ENCODE measurements around the gene VCP.

Gene VCP

DNA sequence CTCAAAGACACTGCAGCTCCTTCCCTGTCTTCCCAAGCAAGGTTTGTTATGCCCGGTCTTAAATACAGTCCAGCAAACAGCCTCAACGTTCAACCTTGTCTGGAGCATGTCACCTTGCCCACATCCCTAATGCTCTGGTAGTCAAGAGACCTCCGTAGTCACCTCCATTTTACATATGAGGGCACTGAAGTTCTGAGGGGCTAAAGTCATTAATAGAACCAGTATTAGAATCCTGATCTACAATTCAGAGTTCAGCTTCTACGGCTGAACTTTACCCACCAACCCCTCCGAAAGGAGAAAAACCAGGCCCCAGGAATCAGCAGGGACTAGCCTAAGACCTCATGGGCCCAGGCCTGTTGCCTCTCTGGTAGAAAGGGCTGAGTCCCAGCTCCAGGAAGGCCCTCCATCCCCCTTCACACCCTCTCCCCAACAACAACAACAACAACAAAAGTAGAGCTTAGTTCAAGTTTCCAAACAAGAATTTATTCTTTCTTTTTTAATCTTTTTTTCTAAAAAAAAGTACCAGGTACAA lies 31.3 kb upstream of the VCP start:
- no peak for DNase-seq (ENCODE audit: low read depth in 2 of 2)

DNA sequence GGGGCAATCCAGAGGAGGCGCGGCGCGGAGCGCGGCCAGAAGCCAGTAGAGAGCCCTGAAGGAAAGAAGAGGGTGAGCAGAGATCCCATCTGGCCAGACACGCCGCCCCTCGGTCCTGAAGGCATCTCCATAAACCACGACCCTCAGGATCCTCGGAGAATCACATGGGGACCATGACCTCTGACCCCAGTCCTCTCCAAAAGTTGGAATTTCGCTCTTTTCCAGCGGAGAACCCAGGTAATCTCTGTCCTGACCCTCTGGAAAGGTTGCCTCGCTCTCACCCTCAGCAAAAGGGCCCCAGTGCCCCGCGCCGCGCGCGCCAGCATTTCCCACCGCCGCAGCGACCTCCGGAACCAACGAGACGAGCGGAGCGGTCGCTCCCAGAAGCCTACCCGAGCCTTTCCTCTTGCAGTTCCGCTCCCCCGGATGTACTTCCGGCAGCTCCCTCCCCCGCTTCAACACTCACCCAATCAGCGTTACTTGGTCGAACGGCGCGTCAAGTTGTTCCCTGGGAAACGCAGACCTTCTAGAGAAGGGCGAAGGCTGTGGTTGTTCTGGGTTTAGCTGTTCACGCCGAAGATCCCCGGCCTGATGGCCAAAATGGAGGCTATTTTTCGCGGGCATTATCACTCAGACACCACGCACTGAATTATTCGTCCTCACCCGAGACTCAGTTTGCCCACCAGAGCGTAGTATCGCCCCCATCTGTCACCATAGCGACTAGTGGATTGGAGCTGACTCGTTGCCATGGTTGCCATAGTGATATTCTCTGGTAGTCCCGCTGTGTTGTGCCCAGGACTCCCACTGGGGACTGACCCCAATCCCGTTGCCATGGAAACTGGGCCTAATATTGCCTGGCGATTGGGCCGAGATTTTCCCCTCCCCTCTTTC lies 30.6 kb upstream of the VCP start, which contains the start of gene STOML2:
Gene STOML2, minus strand, starts transcription at position 363 of the 891 bp plus-strand sequence. Its CDS starts 37 bp downstream, at position 326.
- DNase-seq (ENCODE audit: low read depth in 2 of 2): peak; percentile 87 to 88

DNA sequence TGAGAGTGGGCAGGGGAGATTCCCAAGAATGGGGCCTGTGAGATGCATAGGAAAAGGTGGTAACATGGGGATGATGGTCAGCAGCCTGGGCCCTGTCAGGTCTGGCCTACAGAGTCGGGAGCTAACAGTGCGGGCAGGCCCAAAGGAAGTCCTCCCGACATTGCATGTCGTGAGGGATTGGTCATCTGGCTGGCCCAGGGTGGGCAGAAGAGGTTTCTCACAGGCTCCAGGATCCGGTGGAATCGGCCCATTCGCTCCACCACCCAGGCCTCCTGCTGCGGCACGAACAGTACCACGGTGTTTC lies 30.0 kb upstream of the VCP start:
- no peak for DNase-seq (ENCODE audit: low read depth in 2 of 2)

DNA sequence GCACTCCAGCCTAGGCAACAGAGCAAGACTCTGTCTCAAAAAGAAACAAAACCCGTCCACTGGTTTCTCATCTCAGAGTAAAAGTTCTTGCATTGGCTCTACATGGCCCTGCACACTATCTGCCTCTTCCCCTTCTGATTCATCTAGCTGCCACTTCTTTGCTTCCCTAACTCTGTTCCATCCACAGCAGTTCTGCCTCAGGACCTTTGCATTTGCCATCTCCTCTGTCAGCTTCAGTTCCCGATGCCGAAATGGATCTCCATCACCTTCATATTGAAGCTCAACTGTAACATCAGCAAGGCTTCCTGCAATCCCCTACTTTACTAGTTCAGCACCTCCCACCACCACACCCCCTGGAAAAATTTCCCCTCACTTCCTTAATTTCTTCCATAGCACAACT lies 25.1 kb upstream of the VCP start:
- DNase-seq (ENCODE audit: low read depth in 2 of 2): no peak

DNA sequence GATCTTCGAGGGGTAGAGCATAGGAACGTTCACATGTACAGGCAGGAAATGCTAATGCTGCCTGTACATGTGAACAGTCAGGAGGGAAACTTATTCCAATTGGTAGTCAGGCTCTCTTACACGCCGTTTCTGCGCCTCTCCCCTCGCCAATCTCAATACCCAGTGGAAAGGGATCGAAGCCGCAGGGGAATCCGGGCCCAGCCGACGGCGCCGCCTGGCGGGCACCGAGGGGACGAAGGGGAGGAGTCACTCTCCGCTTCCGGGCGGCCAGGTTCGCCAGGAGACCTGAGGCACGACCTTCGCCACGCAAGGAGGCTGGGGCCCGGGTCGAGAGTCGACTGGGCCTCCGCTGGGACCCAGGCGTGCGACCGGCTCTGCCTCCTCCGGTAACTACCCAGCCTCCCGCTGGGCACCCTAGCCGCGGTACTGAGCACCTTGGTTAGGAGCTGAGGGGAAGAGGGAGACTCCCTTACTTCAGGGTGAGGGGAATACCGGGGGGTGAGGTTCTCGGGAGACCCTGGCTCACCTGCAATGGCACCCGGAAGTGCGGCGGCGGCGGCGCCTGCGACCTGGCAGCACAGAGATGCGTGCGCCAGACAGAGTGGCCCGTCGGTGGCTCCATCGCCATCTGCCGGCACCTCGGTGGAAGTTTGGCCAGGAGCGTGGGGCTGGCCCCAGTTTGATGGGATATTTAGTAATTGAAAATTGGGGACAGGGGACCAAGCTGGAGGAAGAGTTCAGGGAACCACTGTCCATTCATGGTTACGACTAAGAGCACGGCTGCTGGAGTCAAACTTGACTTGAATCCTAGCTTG lies 23.8 kb upstream of the VCP start, which contains the start of gene PIGO:
Gene PIGO, minus strand, starts transcription at position 557 of the 815 bp plus-strand sequence. CDS start 1,026 bp downstream, outside the sequence.
- peak; percentile 84 to 87 for DNase-seq (ENCODE audit: low read depth in 2 of 2)

DNA sequence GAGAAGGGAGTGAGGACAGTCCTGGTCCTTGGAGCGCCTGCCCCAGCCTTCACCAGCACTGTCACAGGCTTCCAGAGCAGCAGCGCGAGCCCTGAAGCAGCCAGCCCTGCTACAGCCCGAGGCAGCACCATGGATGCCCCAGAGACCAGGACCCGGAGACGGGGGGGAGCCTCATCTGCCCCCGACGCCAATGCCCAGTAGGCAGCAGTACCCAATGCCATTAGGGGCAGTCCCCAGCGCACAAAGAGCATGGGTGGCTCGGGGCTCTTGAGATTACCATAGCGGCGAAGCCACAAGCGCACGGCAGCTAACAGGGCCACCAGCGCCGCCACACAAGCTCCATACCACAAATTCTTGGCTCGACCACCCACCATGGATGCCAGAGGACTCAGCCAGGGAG lies 19.1 kb upstream of the VCP start:
- DNase-seq (ENCODE audit: low read depth in 2 of 2): no peak

DNA sequence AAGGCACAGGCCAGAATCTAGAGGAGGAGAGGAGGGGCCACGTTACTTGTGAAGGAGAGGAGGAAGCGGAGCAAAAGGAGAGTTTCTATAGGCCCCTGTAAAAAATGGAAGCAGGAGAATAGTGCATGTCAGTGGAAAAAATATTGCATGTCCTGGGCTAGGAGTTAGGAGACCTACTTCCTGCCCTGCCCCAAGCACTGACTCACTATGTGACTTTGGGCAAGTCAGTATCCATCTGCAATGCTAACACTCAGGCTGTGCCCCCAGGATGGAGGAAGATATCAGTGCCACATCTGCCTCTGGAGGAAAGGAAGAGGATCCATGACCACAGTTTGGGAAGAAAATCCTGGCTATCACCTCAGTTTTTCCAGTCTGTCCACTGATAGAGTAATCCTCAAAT lies 17.0 kb upstream of the VCP start:
- DNase-seq (ENCODE audit: low read depth in 2 of 2): no peak

DNA sequence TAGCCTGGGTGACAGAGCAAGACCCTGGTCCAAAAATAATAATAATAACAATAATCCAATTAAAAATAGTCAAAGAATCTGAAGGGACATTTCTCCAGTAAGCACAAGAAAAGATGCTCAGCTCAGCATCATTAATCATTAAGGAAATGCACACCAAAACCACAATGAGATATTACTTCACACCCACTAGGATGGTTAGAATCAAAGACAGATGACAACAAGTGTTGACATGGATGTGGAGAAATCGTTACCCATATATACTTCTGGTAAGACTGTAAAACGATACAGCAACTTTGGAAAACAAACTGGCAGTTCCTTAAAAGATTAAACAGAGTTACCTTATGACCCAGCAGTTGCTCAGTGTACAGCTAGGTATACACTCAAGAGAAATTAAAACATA lies 12.7 kb upstream of the VCP start:
- no peak for DNase-seq (ENCODE audit: low read depth in 2 of 2)

DNA sequence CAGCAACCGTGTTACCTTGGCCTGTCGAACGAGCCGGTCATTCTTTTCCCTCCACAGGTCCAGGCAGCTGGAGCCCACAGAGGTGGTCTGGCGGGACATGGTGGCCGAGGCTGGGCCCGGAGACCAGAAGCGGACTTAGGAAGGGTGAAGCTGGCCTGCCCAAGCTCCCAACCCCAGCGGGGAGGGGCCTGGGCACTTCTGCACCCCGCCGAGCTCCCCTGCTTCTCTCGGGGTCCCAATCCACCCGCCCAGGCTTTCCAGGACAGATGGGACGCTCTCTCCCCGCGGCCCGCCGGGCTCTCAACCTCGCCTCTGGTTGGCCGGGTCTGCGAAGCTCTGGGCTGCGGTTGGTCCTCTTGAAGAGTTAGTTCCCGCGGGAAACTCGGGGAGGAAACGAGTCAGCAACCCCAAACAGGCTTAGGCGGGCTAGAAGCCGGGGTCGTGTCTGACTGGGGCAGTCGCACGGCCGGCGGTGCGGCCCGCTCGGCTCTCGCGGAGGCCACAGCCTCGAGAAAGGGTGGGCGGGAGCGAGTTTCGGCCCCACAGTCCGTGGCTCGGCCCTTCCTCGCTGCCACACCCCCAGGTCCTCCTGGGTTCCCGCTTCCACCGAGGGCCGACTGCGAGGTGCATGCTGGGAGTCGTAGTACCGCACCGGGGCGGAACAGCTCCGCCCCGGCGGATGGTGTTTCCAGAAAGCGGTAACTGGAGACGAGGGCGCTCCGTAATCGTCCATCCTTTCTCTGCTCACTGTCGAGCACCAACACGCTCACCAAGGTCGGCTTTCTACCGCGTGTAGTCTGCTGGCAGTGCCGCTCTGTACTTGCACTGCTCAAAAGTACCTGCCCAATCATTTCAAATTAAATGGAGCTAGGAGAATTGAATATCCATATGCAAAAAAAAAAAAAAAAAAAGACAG lies 7.3 kb upstream of the VCP start, which contains the start of gene FANCG:
Gene FANCG, minus strand, starts transcription at position 517 of the 916 bp plus-strand sequence. Its CDS starts 418 bp downstream, at position 99.
- peak; percentile 83 for DNase-seq (ENCODE audit: low read depth in 2 of 2)

DNA sequence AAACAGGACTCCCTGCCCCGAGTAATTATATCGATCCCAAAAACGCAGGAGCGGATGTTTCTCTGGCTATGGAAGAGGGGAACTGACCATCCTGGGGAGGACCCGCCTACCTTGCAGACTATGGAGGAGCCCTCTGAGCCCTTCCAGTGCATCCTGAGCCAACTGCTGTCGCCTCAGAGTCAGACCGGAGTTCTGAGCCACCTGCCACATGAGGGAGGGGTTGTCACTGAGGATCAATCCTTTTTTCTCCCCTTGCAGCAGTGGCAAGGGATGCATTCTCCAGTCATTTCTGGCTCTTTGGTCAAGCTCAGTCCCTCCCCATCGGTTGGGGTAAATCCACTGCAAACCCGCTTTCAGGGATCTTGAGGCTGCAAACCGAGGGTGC lies 6.6 kb upstream of the VCP start:
- no peak for DNase-seq (ENCODE audit: low read depth in 2 of 2)

DNA sequence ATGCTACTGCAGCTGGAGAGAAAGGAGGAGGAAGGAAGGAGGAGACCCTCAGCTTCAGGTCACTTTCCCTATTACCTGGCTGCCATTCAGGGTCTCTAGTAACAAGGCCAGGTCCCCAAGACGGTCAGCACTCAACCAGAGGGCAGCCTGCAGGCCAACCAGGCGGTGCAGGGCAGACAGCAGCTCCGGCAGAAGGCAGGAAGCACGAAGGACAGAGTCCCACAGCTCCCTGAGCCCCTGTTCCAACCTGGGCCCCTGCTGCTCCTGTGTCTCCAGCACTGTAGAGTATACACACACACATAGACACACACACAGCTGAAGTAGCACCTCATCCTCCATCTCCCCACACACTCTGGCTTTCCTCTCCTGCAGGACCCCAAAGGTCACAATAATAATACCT lies 5.6 kb upstream of the VCP start:
- no peak for DNase-seq (ENCODE audit: low read depth in 2 of 2)

DNA sequence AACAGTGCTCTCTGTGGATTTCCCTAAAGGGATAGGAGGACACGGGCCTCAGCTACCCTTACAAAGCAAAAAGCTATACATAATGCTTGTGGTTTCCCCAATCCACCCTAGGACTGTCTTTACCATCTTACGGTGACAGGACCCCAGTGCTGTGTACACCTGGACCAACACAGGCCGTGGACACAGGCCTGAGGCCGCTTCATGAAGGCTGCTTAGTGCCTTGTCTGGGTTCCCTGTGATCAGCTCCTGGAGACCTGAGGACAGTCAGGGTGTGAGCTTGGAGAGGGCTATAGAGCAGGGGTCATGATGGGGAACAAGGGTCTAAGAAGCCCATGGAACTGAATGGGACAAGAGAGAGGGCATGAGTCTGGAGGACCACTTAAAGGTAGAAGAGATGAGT lies 4.4 kb upstream of the VCP start:
- no peak for DNase-seq (ENCODE audit: low read depth in 2 of 2)

DNA sequence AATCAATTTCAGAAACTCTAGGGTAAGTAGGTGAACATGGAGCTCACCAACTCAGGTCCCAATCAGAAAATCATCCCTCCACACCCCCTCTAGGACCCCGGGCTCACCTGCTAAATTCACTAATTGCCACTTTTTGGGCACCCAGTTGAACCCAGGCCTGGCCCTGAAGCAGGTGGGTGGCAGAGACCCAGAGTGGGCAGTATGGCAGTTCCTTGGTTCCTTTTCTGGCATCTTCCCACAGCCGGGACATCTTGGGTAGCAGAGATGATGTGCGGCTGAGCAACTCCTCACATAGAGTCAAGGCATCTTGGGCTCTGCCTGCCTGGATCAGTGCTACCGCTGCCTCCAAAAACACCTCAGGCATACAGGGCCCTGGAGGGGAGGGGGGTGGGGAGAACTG lies 2.9 kb upstream of the VCP start:
- DNase-seq (ENCODE audit: low read depth in 2 of 2): no peak

DNA sequence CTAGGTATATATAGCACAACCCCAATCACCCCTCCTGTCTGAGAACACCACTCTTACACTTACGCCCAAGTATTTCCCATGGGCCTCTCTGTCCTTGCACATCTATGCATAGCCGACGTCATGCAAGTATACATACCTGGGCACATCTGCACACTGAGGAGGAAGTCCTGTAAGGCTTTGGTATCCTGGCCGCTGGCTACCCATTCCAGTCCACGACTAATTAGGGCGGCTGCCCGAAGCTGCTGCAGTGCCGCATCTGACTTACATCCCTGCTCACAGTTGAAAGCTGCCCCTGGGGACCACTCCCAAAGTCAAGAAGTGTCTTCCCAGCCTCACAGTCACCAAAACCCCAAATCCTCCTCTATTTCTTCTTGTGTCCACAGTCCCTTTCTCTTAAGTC lies 2.4 kb upstream of the VCP start:
- no peak for DNase-seq (ENCODE audit: low read depth in 2 of 2)

DNA sequence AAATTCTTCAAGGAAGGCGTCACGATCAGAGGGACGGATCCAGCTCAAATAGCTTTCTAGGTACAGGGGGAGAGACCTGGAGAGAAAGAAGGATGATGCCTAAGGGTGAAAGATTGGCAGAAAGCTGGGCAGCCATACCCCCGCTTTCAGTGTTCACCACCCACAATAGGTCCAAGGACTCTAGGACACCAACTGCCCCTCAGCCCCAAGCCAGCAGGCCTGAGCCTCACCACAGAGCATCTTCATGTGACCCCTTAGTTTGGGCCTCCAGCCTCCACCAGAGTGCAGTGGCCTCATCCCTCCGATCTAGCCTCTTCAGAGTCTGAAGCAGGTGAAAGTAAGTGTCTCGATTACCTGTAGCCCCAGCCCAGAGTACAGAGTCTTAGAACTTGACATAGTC lies 1.7 kb upstream of the VCP start:
- DNase-seq (ENCODE audit: low read depth in 2 of 2): no peak

DNA sequence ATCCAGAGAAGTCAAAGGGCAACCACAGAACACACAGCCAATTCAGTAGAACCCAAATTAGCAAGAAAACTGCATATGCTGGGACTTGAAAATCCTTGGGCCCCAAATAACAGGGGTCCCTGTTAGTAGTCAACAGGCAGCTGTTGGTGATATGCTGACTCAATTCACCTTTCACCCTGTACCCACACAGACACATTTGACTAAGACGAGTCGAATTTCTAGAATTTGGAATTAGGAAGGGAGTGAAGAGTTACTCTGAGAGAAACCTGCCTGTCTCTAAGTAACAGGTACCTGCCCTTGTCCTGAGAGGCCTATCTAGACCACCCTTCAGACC lies 821 bp upstream of the VCP start:
- no peak for DNase-seq (ENCODE audit: low read depth in 2 of 2)

DNA sequence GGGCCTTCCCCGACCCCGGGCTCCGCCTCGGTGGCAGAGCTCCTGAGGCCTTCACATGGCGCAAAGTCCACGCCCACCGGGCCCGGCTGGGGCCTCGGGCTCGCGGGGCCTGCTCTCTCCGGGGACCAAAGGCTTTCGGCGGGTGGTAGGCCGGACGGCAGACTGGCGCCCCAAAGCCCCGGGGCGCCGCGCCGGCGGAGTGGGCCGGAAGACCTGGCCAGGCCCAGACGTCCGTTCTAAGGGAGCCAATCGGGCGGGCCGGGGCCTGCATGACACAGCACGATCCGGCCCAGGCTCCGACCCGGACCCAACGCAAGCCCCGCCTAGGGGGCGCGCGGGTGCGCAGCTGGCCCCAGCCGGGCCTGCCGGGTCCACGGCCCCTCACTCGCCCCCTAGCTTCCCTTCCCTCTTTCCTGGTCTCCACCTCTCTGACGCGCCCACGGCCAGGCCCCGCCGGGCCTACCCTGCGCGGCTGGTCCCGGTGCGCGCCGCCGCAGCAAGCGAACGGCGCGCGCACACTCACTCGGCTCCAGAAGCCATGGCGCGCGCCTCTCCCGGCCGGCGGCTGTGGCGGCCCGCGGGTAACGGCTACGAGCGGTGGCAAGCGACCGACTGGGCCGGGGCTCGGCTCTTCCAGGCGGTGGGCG lies 488 bp downstream of the VCP start:
- DNase-seq (ENCODE audit: low read depth in 2 of 2): peak; percentile 60 to 63

DNA sequence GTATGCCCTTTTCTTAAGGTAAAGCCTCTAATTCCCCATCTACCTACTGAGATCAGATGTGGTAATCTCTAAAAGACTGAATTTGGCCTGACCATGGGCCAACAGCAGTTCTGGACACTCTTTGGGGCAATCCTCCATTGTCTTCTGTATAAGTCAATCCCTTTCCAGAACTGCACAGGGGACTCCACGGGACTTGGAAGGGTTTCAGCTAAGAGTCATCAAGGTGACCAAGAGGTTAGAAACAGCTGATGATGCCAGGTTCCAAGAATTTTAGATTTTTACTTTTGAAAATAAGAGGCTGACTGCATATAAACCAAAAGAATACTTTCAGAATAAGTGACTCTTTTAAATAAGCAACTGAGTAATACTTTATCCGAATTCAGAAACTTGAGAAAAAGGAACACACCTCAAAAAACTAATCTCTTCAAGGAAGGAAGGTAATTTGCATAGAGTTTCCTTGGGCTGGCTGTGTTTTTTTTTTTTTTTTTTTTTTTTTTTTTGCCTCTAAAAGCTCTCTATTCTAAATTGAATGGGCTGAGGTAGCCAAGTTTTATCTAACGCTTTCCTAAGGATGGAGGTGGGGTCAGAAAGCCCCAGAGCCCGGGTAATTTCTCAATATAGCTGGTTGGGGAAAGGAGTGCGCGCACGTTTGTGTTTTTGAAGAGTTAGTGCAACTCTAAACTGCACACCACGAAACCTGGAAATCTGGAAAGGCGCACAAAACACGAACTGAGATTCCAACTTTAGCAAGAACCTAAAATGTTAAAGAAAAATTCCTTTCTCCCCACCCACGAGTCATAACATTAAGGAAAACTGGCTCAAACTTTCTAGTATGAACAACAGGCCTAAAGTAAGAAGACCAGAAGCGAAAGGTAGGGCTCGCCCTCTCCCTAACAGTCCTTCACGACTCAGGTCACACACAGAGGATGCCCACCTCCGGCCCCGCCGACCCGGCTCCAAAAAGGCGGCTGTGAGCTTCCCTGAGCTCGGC lies 1.3 kb downstream of the VCP start:
- no peak for DNase-seq (ENCODE audit: low read depth in 2 of 2)

DNA sequence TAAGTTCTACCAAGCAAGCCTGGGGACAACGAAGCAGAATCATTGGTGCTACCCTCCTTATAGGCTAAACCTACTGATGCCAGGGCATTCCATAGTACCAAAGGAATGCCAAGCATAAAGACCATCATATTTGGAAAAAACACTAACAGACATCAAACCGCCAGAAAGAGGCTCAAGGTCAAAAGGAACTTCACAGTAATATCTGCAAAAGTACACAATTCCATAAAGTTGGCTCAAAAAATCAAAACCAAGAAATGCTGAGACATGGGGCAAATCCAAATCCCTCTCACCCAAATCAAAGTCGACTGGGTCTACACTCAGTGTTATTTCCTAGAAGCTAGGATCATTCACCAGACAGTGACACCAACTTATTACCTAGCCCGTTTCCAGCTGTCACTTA lies 3.4 kb downstream of the VCP start:
- DNase-seq (ENCODE audit: low read depth in 2 of 2): no peak

DNA sequence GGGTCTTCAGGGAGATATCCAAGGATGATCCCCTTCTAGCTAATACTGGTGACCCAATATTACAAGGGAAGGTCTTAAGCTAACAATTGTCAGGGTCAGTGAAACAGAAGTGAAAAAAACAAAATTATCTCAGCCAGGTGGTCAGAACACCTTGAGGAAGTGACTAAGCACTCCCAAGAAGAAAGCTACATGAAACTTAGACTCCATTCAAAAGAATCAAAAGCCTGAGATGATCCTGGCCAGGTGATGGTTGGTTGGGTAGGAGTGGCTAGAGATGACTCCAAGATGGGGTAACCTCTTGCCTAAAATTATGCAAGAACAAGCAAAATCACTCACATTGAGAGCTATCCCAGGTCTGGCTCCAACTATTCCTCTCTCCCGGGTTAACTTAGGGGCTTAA lies 5.4 kb downstream of the VCP start:
- no peak for DNase-seq (ENCODE audit: low read depth in 2 of 2)

Data from stimulated activated CD4-positive, alpha-beta T cell treated with anti-CD3 and anti-CD28 coated beads, Interleukin-15, amount 100 ng/mL, for 48 hours (primary cell).